Panc1 (cell line): ENCODE measurements around the gene SKAP1. TPM values are rescaled to one million over a fixed set of nuclear protein-coding genes. Genes with fewer than 3 reads are reported as not detected.

Experiments
- ATAC-seq: fragments of 200-7000 bp; cut with Tn5 transposase; 2 replicates; pipeline ENCODE4 v1.9.1; 2020; ENCODE audit warnings: mild to moderate bottlenecking, moderate library complexity
- BruUV-seq: library from RNA; stranded (reverse); fragments of 400-500 nt; replicated peaks from 2 replicates; lab custom pipeline; 2021; lab: Mats Ljungman, UMichigan
- CTCF ChIA-PET: fragments of 300-600 bp; sonication (Branson Sonifier 250); formaldehyde crosslinking; loops from one replicate; lab custom pipeline; 2022; ENCODE audit warnings: antibody characterized with exemption; lab: Charles Lee
- POLR2A ChIA-PET: fragments of 300-600 bp; sonication (Branson Sonifier 250); formaldehyde crosslinking; loops from one replicate; lab custom pipeline; 2022; ENCODE audit warnings: antibody characterized with exemption; lab: Charles Lee
- DNase-seq: peaks from one replicate; pipeline ENCODE4 v3.0.0-alpha.2; 2010; ENCODE audit warnings: low read depth, low spot score
- H3K27ac ChIP-seq: 2 replicates; pipeline ENCODE4 v1.5.1; 2011; ENCODE audit warnings: mild to moderate bottlenecking, low read length, inconsistent platforms
- H3K27me3 ChIP-seq: fragments of 200-500 bp; sonication (Bioruptor generic); 2 replicates; pipeline ENCODE4 v1.6.0; 2014; ENCODE audit warnings: low read length, inconsistent platforms; ENCODE audit not compliant: control insufficient read depth, insufficient read depth
- H3K36me3 ChIP-seq: fragments of 200-500 bp; sonication (Bioruptor generic); 2 replicates; pipeline ENCODE4 v1.5.1; 2014; ENCODE audit warnings: inconsistent platforms, mild to moderate bottlenecking, low read length, moderate library complexity; ENCODE audit not compliant: control insufficient read depth, insufficient read depth
- H3K4me1 ChIP-seq: 2 replicates; pipeline ENCODE4 v1.5.1; 2011; ENCODE audit warnings: inconsistent platforms, mild to moderate bottlenecking, low read length, moderate library complexity; ENCODE audit not compliant: control insufficient read depth, insufficient read depth
- H3K4me3 ChIP-seq, 2 experiments: 2 replicates each; pipeline ENCODE4 v1.5.1; 2011 to 2012; ENCODE audit warnings: low read depth in 2 of 2, low read length in 2 of 2, mild to moderate bottlenecking in 2 of 2, inconsistent platforms in 1 of 2, moderate library complexity in 1 of 2
- H3K9me3 ChIP-seq: fragments of 200-500 bp; sonication (Bioruptor generic); 2 replicates; pipeline ENCODE4 v1.5.1; 2014; ENCODE audit warnings: low read depth, mild to moderate bottlenecking, inconsistent platforms, low read length, moderate library complexity; ENCODE audit not compliant: control insufficient read depth, insufficient read depth
- CTCF ChIP-seq: fragments of 450-650 bp; IDR thresholded peaks from 2 replicates; pipeline ENCODE4 v1.5.1; 2017; ENCODE audit warnings: mild to moderate bottlenecking
- POLR2AphosphoS5 ChIP-seq: IDR thresholded peaks from 2 replicates; pipeline ENCODE4 v1.6.1; 2012; ENCODE audit warnings: mild to moderate bottlenecking, low read depth, low read length, moderate library complexity
- REST ChIP-seq, 2 experiments: IDR thresholded peaks; 2 replicates each; pipeline ENCODE4 v1.6.1; 2011 to 2012; ENCODE audit warnings: low read depth in 2 of 2, control low read depth in 1 of 2, low read length in 1 of 2, mild to moderate bottlenecking in 1 of 2, moderate library complexity in 1 of 2; ENCODE audit not compliant: insufficient read depth in 1 of 2
- SIN3A ChIP-seq: IDR thresholded peaks from 2 replicates; pipeline ENCODE4 v1.6.1; 2012; ENCODE audit warnings: low read depth, mild to moderate bottlenecking, low read length, moderate library complexity, borderline replicate concordance; ENCODE audit not compliant: insufficient read depth
- TCF7L2 ChIP-seq: IDR thresholded peaks from 2 replicates; pipeline ENCODE4 v1.6.1; 2011; ENCODE audit warnings: mild to moderate bottlenecking, low read depth, low read length, inconsistent platforms
- in situ Hi-C: cut with HindIII; loops from 2 replicates; pipeline ENCODE4 v1.10.0; 2016; ENCODE audit warnings: low sequenced_read_pairs, low pct_unique_long_range_greater_than_20kb
- intact Hi-C: fragments of 100-400 bp; cut with micrococcal nuclease; formaldehyde crosslinking; loops from one replicate; pipeline ENCODE4 v1.10.0; 2022; ENCODE audit not compliant: unreplicated experiment
- total RNA-seq: library from RNA; stranded (reverse); gene quantifications from one replicate; pipeline ENCODE4 v1.2.1, GENCODE V29; 2021; ENCODE audit not compliant: unreplicated experiment

The SKAP1 gene
- total RNA-seq, 1 experiment from 2014 or later, result 0.90 TPM

- TF ChIP-seq TCF7L2 (no peak), POLR2AphosphoS5 (no peak), SIN3A (no peak), REST (IDR thresholded peaks at IDR 0.05; ENCODE audit: insufficient read depth in 1 of 2, low read depth in 2 of 2, low read length in 1 of 2) (no peak), CTCF (no peak)
- no peaks in the 10 kb centered on the region; the same call in 1 of the 2 replicates for H3K4me1 ChIP-seq
- in situ Hi-C loops (no loop called here), intact Hi-C loops (no loop called here)
- DNase-seq (no peak), ATAC-seq (no peak)
- CTCF ChIA-PET, result interaction anchor here (0.6 kb wide), 1 partner anchor 252 kb away, joined by 3 read pairs; no protein-coding TSS in a partner anchor
- no TSS peak for BruUV-seq
- H3K27me3 ChIP-seq, result no peaks in the 10 kb centered on the region
- POLR2A ChIA-PET, result no interaction called here
- H3K4me3 ChIP-seq, result no peak overlapping the region
- H3K36me3 ChIP-seq, result no peaks in the 10 kb centered on the region
- no peaks in the 10 kb centered on the region for H3K9me3 ChIP-seq
- no peak overlapping the region for H3K27ac ChIP-seq
Measured at GRCh38 chr17:48357779-48358602, 72.0 kb downstream of the SKAP1 start.

GRCh38 chr17:48356866-48357265 is 73.1 kb downstream of the SKAP1 start:
- POLR2A ChIA-PET, result no interaction called here
- no peak for TF ChIP-seq SIN3A
- no peak for TF ChIP-seq CTCF
- TF ChIP-seq POLR2AphosphoS5, result no peak
- TF ChIP-seq TCF7L2, result no peak
- TF ChIP-seq REST (IDR thresholded peaks at IDR 0.05; ENCODE audit: insufficient read depth in 1 of 2, low read depth in 2 of 2, low read length in 1 of 2), result no peak
- BruUV-seq, result no TSS peak
- in situ Hi-C loops, result no loop called here
- CTCF ChIA-PET, result no interaction called here
- DNase-seq, result no peak
- Histone ChIP-seq H3K4me3 (no peak overlapping the region), H3K9me3 (no peaks in the 10 kb centered on the region), H3K27ac (no peak overlapping the region), H3K4me1 (peaks cover 3% of the 10 kb centered on the region; the same call in 1 of the 2 replicates), H3K36me3 (no peaks in the 10 kb centered on the region), H3K27me3 (no peaks in the 10 kb centered on the region)
- ATAC-seq, result no peak
- intact Hi-C loops, result no loop called here
